ENCODE measurements around the gene LGR4. TPM values are rescaled to one million over a fixed set of nuclear protein-coding genes. Genes with fewer than 3 reads are reported as not detected.

LGR4 gene
- total and polyA plus RNA-seq, 2 of the 13 experiments (the other 11 are each of a cell fraction or from before 2014, with no cell fraction given): 42.1 to 68.7 TPM

DNA sequence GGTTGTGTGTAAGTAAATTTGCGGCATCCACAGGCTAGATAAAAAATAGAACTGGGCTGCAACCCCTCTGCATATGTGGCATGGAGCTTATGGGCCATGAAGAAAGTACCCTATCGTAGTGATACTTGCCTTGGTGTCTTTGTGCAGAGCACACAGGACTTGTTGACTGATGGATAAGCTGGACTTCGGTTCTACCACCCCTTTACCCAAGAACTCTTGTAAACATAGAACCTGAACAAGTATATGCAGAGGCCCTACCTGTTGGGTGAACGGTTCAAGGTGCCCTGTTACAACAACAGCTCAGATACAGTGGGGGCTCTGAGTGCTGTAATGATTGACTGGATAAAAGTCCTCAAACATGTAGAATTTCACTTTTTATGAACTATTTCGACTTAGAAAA lies 3.0 kb upstream of the LGR4 start (continued):
- TF ChIP-seq, protein P1, sequence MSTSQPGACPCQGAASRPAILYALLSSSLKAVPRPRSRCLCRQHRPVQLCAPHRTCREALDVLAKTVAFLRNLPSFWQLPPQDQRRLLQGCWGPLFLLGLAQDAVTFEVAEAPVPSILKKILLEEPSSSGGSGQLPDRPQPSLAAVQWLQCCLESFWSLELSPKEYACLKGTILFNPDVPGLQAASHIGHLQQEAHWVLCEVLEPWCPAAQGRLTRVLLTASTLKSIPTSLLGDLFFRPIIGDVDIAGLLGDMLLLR (CRISPR knock-in tag; IDR thresholded peaks at IDR 0.05): no peak
- TF ChIP-seq ZBTB21 (CRISPR knock-in tag; IDR thresholded peaks at IDR 0.05): no peak
- TF ChIP-seq ZNF7 (CRISPR knock-in tag; IDR thresholded peaks at IDR 0.05): no peak
- TF ChIP-seq YEATS4 (CRISPR knock-in tag; IDR thresholded peaks at IDR 0.05; ENCODE audit: borderline replicate concordance): 0 out of 2 replicates have a peak, but pooled peaks have one; percentile 50
- TF ChIP-seq ZNF687 (CRISPR knock-in tag; IDR thresholded peaks at IDR 0.05): no peak
- TF ChIP-seq ZNF468 (CRISPR knock-in tag; IDR thresholded peaks at IDR 0.05): no peak
- TF ChIP-seq HNF1B (CRISPR knock-in tag; IDR thresholded peaks at IDR 0.05): peak; percentile 88
- no peak; the same call in 1 of the 2 replicates for TF ChIP-seq ZNF460 (CRISPR knock-in tag; IDR thresholded peaks at IDR 0.05; ENCODE audit: borderline replicate concordance)
- no peak for TF ChIP-seq ZZZ3 (CRISPR knock-in tag; IDR thresholded peaks at IDR 0.05; ENCODE audit: borderline replicate concordance)
- no peak for TF ChIP-seq ZNF260 (CRISPR knock-in tag; IDR thresholded peaks at IDR 0.05; ENCODE audit: borderline replicate concordance, low read depth)
- peak; percentile 83; the same call in 1 of the 2 replicates for TF ChIP-seq ZMYM3 (CRISPR knock-in tag; IDR thresholded peaks at IDR 0.05)
- no peak for TF ChIP-seq U2AF2 (IDR thresholded peaks at IDR 0.05; ENCODE audit: low read depth, low read length)
- no peak for TF ChIP-seq POLR2AphosphoS2 (IDR thresholded peaks at IDR 0.05; ENCODE audit: low read depth, low read length)
- peak; percentile 88 for TF ChIP-seq TBX2 (CRISPR knock-in tag; IDR thresholded peaks at IDR 0.05; ENCODE audit: borderline replicate concordance)
- TF ChIP-seq, protein P2, sequence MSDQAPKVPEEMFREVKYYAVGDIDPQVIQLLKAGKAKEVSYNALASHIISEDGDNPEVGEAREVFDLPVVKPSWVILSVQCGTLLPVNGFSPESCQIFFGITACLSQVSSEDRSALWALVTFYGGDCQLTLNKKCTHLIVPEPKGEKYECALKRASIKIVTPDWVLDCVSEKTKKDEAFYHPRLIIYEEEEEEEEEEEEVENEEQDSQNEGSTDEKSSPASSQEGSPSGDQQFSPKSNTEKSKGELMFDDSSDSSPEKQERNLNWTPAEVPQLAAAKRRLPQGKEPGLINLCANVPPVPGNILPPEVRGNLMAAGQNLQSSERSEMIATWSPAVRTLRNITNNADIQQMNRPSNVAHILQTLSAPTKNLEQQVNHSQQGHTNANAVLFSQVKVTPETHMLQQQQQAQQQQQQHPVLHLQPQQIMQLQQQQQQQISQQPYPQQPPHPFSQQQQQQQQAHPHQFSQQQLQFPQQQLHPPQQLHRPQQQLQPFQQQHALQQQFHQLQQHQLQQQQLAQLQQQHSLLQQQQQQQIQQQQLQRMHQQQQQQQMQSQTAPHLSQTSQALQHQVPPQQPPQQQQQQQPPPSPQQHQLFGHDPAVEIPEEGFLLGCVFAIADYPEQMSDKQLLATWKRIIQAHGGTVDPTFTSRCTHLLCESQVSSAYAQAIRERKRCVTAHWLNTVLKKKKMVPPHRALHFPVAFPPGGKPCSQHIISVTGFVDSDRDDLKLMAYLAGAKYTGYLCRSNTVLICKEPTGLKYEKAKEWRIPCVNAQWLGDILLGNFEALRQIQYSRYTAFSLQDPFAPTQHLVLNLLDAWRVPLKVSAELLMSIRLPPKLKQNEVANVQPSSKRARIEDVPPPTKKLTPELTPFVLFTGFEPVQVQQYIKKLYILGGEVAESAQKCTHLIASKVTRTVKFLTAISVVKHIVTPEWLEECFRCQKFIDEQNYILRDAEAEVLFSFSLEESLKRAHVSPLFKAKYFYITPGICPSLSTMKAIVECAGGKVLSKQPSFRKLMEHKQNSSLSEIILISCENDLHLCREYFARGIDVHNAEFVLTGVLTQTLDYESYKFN (CRISPR knock-in tag; conservative IDR thresholded peaks at IDR 0.05): peak; percentile 97
- TF ChIP-seq, protein P3, sequence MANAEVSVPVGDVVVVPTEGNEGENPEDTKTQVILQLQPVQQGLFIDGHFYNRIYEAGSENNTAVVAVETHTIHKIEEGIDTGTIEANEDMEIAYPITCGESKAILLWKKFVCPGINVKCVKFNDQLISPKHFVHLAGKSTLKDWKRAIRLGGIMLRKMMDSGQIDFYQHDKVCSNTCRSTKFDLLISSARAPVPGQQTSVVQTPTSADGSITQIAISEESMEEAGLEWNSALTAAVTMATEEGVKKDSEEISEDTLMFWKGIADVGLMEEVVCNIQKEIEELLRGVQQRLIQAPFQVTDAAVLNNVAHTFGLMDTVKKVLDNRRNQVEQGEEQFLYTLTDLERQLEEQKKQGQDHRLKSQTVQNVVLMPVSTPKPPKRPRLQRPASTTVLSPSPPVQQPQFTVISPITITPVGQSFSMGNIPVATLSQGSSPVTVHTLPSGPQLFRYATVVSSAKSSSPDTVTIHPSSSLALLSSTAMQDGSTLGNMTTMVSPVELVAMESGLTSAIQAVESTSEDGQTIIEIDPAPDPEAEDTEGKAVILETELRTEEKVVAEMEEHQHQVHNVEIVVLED (CRISPR knock-in tag; IDR thresholded peaks at IDR 0.05; ENCODE audit: borderline replicate concordance): no peak
- TF ChIP-seq KLF15 (CRISPR knock-in tag; IDR thresholded peaks at IDR 0.05; ENCODE audit: borderline replicate concordance): no peak

Measured in HepG2 (cell line).